HEK293T (cell line): ENCODE data around the gene GALM.
"Not testable (repeated sequence)": the region's sequence is repeated elsewhere in the genome, so short reads cannot be mapped to it uniquely, and the experiment has no call there.

Source experiments
- BHLHE40 ChIP-seq: fragments of 450-650 bp; IDR thresholded peaks from 2 replicates; pipeline ENCODE4 v1.6.1; 2016; ENCODE audit warnings: mild to moderate bottlenecking, moderate library complexity, borderline replicate concordance
- CTBP1 ChIP-seq: fragments of 450-650 bp; IDR thresholded peaks from 2 replicates; pipeline ENCODE4 v1.6.1; 2016; ENCODE audit warnings: borderline replicate concordance
- ELF4 ChIP-seq: fragments of 450-650 bp; IDR thresholded peaks from 2 replicates; pipeline ENCODE4 v1.6.1; 2017; ENCODE audit warnings: antibody characterized with exemption
- FOXA1 ChIP-seq: fragments of 450-650 bp; IDR thresholded peaks from 2 replicates; pipeline ENCODE4 v1.6.1; 2016; ENCODE audit warnings: mild to moderate bottlenecking
- FOXK2 ChIP-seq: fragments of 450-650 bp; IDR thresholded peaks from 2 replicates; pipeline ENCODE4 v1.6.1; 2016; ENCODE audit warnings: mild to moderate bottlenecking
- FOXM1 ChIP-seq: fragments of 450-650 bp; IDR thresholded peaks from 2 replicates; pipeline ENCODE4 v1.6.1; 2017; ENCODE audit warnings: mild to moderate bottlenecking, borderline replicate concordance
- L3MBTL2 ChIP-seq: fragments of 450-650 bp; conservative IDR thresholded peaks from 2 replicates; pipeline ENCODE4 v1.6.1; 2016; ENCODE audit warnings: mild to moderate bottlenecking
- NFRKB ChIP-seq: fragments of 450-650 bp; IDR thresholded peaks from 2 replicates; pipeline ENCODE4 v1.6.1; 2016; ENCODE audit warnings: mild to moderate bottlenecking, moderate library complexity
- SP1 ChIP-seq: fragments of 450-650 bp; IDR thresholded peaks from 2 replicates; pipeline ENCODE4 v1.6.1; 2017
- SUZ12 ChIP-seq: fragments of 450-650 bp; IDR thresholded peaks from 2 replicates; pipeline ENCODE4 v1.6.1; 2016; ENCODE audit warnings: mild to moderate bottlenecking
- TARDBP ChIP-seq: fragments of 450-650 bp; IDR thresholded peaks from 2 replicates; pipeline ENCODE4 v1.6.1; 2016
- ZNF384 ChIP-seq: fragments of 450-650 bp; IDR thresholded peaks from 2 replicates; pipeline ENCODE4 v1.6.1; 2016
- TF ChIP-seq, protein P1 (sequence below): fragments of 450-650 bp; IDR thresholded peaks from 2 replicates; pipeline ENCODE4 v1.6.1; 2016

DNA sequence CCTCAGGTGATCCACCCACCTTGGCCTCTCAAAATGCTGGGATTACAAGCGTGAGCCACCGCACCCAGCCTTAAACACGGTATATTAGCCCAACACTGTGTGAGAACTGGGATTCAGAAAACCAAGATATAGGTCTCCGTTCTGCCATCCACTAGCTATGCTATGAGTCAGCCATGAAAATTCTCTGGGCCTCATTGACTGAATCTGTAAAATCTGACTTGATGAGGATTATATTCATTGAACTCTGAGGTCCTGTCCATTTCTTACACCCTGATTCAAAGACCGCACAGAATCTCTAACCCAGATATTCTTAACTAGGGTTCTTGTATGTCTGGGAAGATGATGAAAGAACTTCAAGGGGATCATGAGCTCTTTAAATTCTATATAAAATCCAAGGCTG is 37.4 kb downstream of the GALM start:
- TF ChIP-seq BHLHE40, ELF4, SP1, FOXK2, ZNF384, SUZ12, FOXA1, TARDBP, FOXM1, CTBP1, L3MBTL2, NFRKB: not testable (repeated sequence)
- TF ChIP-seq, protein P1, sequence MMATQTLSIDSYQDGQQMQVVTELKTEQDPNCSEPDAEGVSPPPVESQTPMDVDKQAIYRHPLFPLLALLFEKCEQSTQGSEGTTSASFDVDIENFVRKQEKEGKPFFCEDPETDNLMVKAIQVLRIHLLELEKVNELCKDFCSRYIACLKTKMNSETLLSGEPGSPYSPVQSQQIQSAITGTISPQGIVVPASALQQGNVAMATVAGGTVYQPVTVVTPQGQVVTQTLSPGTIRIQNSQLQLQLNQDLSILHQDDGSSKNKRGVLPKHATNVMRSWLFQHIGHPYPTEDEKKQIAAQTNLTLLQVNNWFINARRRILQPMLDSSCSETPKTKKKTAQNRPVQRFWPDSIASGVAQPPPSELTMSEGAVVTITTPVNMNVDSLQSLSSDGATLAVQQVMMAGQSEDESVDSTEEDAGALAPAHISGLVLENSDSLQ: not testable (repeated sequence)
